Ascending aorta (tissue), 2 donors: Measurements from ENCODE around the gene CNTNAP2. TPM values are rescaled to one million over a fixed set of nuclear protein-coding genes. Genes with fewer than 3 reads are reported as not detected.

Experiments
- DNase-seq, 2 donors: peaks; one replicate each; pipeline ENCODE4 v3.0.0-alpha.2; 2019; ENCODE audit warnings: low spot score in 2 of 2
- H3K27ac ChIP-seq, 2 donors: fragments of 200-600 bp; sonication (generic); one replicate each; pipeline ENCODE4 v1.5.1; 2016 to 2017; ENCODE audit warnings: mild to moderate bottlenecking in 1 of 2
- H3K27me3 ChIP-seq: fragments of 200-600 bp; sonication (generic); one replicate; pipeline ENCODE4 v1.5.1; 2017
- H3K36me3 ChIP-seq, 2 donors: fragments of 200-600 bp; sonication (generic); one replicate each; pipeline ENCODE4 v1.5.1; 2016
- H3K4me1 ChIP-seq, 2 donors: fragments of 200-600 bp; sonication (generic); one replicate each; pipeline ENCODE4 v1.5.1; 2016 to 2017; ENCODE audit warnings: mild to moderate bottlenecking in 1 of 2
- H3K4me3 ChIP-seq, 2 donors: fragments of 200-600 bp; sonication (generic); one replicate each; pipeline ENCODE4 v1.5.1; 2016 to 2017; ENCODE audit warnings: mild to moderate bottlenecking in 1 of 2
- H3K9me3 ChIP-seq, 2 donors: fragments of 200-600 bp; sonication (generic); one replicate each; pipeline ENCODE4 v1.5.1; 2016
- CTCF ChIP-seq, 3 experiments: fragments of 200-600 bp in 2 of 3; fragments of 450-650 bp in 1 of 3; sonication (generic) in 2 of 3; IDR thresholded peaks; one replicate each; pipeline ENCODE4 v1.5.1; 2016 to 2019; ENCODE audit warnings: antibody characterized with exemption in 3 of 3, mild to moderate bottlenecking in 1 of 3, moderate library complexity in 1 of 3
- intact Hi-C: fragments of 100-400 bp; cut with DNase I; formaldehyde crosslinking; loops from one replicate; pipeline ENCODE4 v1.15.1; 2023
- total RNA-seq: library from RNA; depleted of rRNA; stranded (reverse); fragments of >200 nt; gene quantifications from one replicate; pipeline ENCODE4 v1.1.0, GENCODE V29; 2016

Gene CNTNAP2
- total RNA-seq, 1 donor from 2014 or later, result not detected

GRCh38 chr7:146665023-146665422, 548.4 kb downstream of the CNTNAP2 start:
- no peaks in the 10 kb centered on the region for H3K9me3 ChIP-seq
- H3K4me1 ChIP-seq, result no peaks in the 10 kb centered on the region
- no peaks in the 10 kb centered on the region for H3K27me3 ChIP-seq
- intact Hi-C loops, result no loop called here
- no peak overlapping the region for H3K4me3 ChIP-seq
- TF ChIP-seq CTCF (IDR thresholded peaks at IDR 0.05), result no peak
- H3K27ac ChIP-seq, result no peak overlapping the region
- DNase-seq, result no peak
- no peaks in the 10 kb centered on the region for H3K36me3 ChIP-seq

DNA sequence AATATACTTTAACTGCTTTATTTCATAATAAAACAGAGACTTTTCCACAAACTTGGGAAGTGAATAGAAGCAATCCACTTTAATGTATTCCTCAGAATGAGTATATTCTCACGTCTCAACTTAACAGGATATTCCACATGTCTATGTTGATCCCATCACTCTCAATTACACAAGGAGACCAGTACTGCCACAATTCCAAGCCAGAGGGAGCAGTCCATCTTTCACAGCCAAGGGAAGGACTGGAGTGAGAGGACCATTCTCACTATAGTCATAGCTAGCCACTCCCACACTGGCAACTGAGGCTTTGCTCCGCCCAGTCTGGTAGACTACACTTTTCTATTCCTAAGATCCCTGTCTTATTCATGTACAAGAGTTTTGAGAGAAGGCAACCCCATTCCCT, 553.9 kb downstream of the CNTNAP2 start:
- no peak overlapping the region for H3K27ac ChIP-seq
- no peak for DNase-seq
- no peak for TF ChIP-seq CTCF (IDR thresholded peaks at IDR 0.05)
- no peaks in the 10 kb centered on the region for H3K36me3 ChIP-seq
- intact Hi-C loops, result no loop called here
- no peaks in the 10 kb centered on the region for H3K9me3 ChIP-seq
- no peak overlapping the region for H3K4me3 ChIP-seq
- no peaks in the 10 kb centered on the region for H3K4me1 ChIP-seq
- no peaks in the 10 kb centered on the region for H3K27me3 ChIP-seq

DNA sequence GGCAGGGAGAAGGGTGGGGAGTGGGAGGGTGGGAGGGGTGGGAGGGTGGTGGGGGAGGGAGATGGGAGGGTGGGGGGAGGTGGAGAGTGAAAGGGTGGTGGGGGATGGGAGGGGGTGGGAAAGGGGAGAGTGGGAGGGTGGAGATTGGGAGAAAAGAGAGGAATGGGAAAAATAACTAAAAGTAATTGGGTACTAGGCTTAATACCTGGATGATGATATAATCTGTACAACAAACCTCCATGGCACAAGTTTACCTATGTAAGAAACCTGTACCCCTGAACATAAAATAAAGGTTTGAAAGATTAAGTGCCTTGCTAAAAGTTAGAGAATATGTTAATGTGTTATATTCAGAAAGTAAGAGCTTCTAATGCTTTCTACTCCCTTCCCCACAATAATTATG, 564.9 kb downstream of the CNTNAP2 start:
- intact Hi-C loops, result no loop called here
- no peak for DNase-seq
- no peak overlapping the region for H3K27ac ChIP-seq
- H3K36me3 ChIP-seq, result no peaks in the 10 kb centered on the region
- H3K9me3 ChIP-seq, result no peaks in the 10 kb centered on the region
- no peak for TF ChIP-seq CTCF (IDR thresholded peaks at IDR 0.05)
- no peaks in the 10 kb centered on the region for H3K4me1 ChIP-seq
- H3K4me3 ChIP-seq, result no peak overlapping the region
- H3K27me3 ChIP-seq, result no peaks in the 10 kb centered on the region

DNA sequence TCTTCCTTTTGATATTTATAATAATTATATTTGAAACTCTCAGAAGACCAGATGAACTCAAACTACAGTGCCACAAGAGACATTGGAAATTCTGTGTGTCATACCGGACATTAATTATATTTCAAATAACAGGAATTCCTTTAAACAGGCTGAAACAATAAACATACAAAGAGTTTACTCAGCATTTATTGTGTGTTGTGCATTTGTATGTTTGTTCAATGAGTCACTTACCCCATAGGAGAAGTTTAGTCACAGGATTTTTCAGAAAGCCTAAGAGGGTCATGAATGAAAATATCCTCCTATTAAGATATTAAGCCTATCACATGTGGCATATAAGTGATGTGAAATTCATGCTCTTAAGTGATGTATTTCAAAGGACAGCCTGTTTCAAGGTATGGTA, 566.8 kb downstream of the CNTNAP2 start:
- DNase-seq, result no peak

DNA sequence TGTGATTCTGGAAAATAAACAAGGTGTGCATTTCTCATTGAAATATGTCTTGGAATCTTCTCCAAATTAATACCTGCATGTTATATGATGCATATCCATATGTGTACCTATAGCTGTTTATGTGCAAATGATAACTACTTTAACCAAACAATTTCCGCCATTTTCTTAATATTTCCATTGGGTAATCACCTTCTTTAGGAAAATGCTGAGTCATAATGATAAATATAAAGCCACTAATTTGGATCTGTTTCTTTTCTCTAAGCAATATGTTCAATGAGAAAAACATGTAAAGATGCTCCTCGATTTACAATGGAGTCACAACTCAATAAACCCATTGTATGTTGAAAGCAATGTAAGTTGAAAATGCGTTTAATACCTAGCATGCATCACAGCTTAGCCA, 574.4 kb downstream of the CNTNAP2 start:
- TF ChIP-seq CTCF (IDR thresholded peaks at IDR 0.05), result no peak
- H3K4me3 ChIP-seq, result no peak overlapping the region
- no peak for DNase-seq
- H3K36me3 ChIP-seq, result no peaks in the 10 kb centered on the region
- intact Hi-C loops, result no loop called here
- H3K27me3 ChIP-seq, result no peaks in the 10 kb centered on the region
- no peaks in the 10 kb centered on the region for H3K4me1 ChIP-seq
- H3K9me3 ChIP-seq, result no peaks in the 10 kb centered on the region
- H3K27ac ChIP-seq, result no peak overlapping the region

More for the DNA sequence above, 566.8 kb downstream of the CNTNAP2 start:
- Histone ChIP-seq H3K4me3 (no peak overlapping the region), H3K36me3 (no peaks in the 10 kb centered on the region), H3K4me1 (no peaks in the 10 kb centered on the region), H3K27me3 (no peaks in the 10 kb centered on the region), H3K27ac (no peak overlapping the region), H3K9me3 (no peaks in the 10 kb centered on the region)
- no peak for TF ChIP-seq CTCF (IDR thresholded peaks at IDR 0.05)
- intact Hi-C loops, result no loop called here

- no peak overlapping the region for H3K27ac ChIP-seq
- intact Hi-C loops, result no loop called here
- H3K36me3 ChIP-seq, result no peaks in the 10 kb centered on the region
- DNase-seq, result no peak
- H3K9me3 ChIP-seq, result no peaks in the 10 kb centered on the region
- H3K4me3 ChIP-seq, result no peak overlapping the region
- H3K4me1 ChIP-seq, result no peaks in the 10 kb centered on the region
- H3K27me3 ChIP-seq, result no peaks in the 10 kb centered on the region
- no peak for TF ChIP-seq CTCF (IDR thresholded peaks at IDR 0.05)
Measured at GRCh38 chr7:146698995-146699610, 582.5 kb downstream of the CNTNAP2 start.
